GM21717 (cell line): ENCODE data around the gene NAT10.
"Not testable (repeated sequence)": the region's sequence is repeated elsewhere in the genome, so short reads cannot be mapped to it uniquely, and the experiment has no call there.

Experiments
- ATAC-seq: cut with Tn5 transposase; IDR thresholded peaks from one replicate; pipeline ENCODE4 v1.9.1; 2021; ENCODE audit warnings: mild to moderate bottlenecking, moderate library complexity; ENCODE audit not compliant: unreplicated experiment

The NAT10 gene

GRCh38 chr11:34166806-34167740, 61.6 kb downstream of the NAT10 start:
- no peak for ATAC-seq

GRCh38 chr11:34167961-34168360, 62.5 kb downstream of the NAT10 start:
- ATAC-seq: no peak

GRCh38 chr11:34168642-34169420, 63.4 kb downstream of the NAT10 start:
- ATAC-seq: no peak

GRCh38 chr11:34169686-34170085, 64.3 kb downstream of the NAT10 start:
- no peak for ATAC-seq

- no peak for ATAC-seq
Measured at GRCh38 chr11:34173050-34173449, 67.6 kb downstream of the NAT10 start.

GRCh38 chr11:34174412-34175041, 69.1 kb downstream of the NAT10 start:
- ATAC-seq: peak; percentile 77

- no peak for ATAC-seq
Measured at GRCh38 chr11:34175284-34176019, 70.0 kb downstream of the NAT10 start.

GRCh38 chr11:34176751-34177209, 71.4 kb downstream of the NAT10 start:
- ATAC-seq: no peak

- no peak for ATAC-seq
Measured at GRCh38 chr11:34178209-34178821, 72.9 kb downstream of the NAT10 start.

- no peak for ATAC-seq
Measured at GRCh38 chr11:34179026-34179675, 73.7 kb downstream of the NAT10 start.

- ATAC-seq: no peak
Measured at GRCh38 chr11:34180040-34180813, 74.8 kb downstream of the NAT10 start.

GRCh38 chr11:34180814-34181165, 75.4 kb downstream of the NAT10 start:
- ATAC-seq: not testable (repeated sequence)

GRCh38 chr11:34181251-34181650, 75.8 kb downstream of the NAT10 start:
- no peak for ATAC-seq

- no peak for ATAC-seq
Measured at GRCh38 chr11:34181856-34182405, 76.5 kb downstream of the NAT10 start.

GRCh38 chr11:34182425-34182824, 77.0 kb downstream of the NAT10 start:
- ATAC-seq: no peak

GRCh38 chr11:34182921-34183685, 77.7 kb downstream of the NAT10 start:
- no peak for ATAC-seq

- ATAC-seq: no peak
Measured at GRCh38 chr11:34183848-34184391, 78.5 kb downstream of the NAT10 start.
